Keratinocyte (primary cell): ENCODE measurements around the gene FAM199X. TPM values are rescaled to one million over a fixed set of nuclear protein-coding genes. Genes with fewer than 3 reads are reported as not detected.

Experiments used
- DNase-seq: peaks from one replicate; pipeline ENCODE4 v3.0.0-alpha.2; 2011; ENCODE audit warnings: low read depth, missing footprints, low spot score
- FAIRE-seq: peaks from 2 replicates; lab custom pipeline; 2011; peaks lifted over from hg19 to GRCh38; lab: Jason Lieb, UNC
- H2AFZ ChIP-seq: 2 replicates; pipeline ENCODE4 v1.6.0; 2012; ENCODE audit warnings: low read length, control low read depth, inconsistent platforms; ENCODE audit not compliant: control insufficient read depth
- H3K27ac ChIP-seq: 2 replicates; pipeline ENCODE4 v1.5.1; 2011; ENCODE audit warnings: low read length; ENCODE audit not compliant: control insufficient read depth, insufficient read depth
- H3K27me3 ChIP-seq: 3 replicates; pipeline ENCODE4 v1.6.0; 2011; ENCODE audit warnings: low read length; ENCODE audit not compliant: control insufficient read depth, insufficient read depth; ENCODE audit errors: extremely low read depth
- H3K36me3 ChIP-seq, 2 experiments: 2 replicates in 1 of 2; 3 replicates in 1 of 2; pipeline ENCODE4 v1.5.1; 2011; ENCODE audit warnings: low read length in 2 of 2, mild to moderate bottlenecking in 1 of 2; ENCODE audit not compliant: control insufficient read depth in 2 of 2, insufficient read depth in 2 of 2; ENCODE audit errors: extremely low read depth in 1 of 2
- H3K4me1 ChIP-seq: 3 replicates; pipeline ENCODE4 v1.5.1; 2011; ENCODE audit warnings: low read length; ENCODE audit not compliant: control insufficient read depth, insufficient read depth; ENCODE audit errors: extremely low read depth
- H3K4me2 ChIP-seq: 3 replicates; pipeline ENCODE4 v1.6.0; 2011; ENCODE audit warnings: low read depth, low read length; ENCODE audit not compliant: control insufficient read depth, insufficient read depth; ENCODE audit errors: extremely low read depth
- H3K4me3 ChIP-seq, 3 experiments: fragments of 200-600 bp in 1 of 3; sonication (generic) in 1 of 3; 2 replicates in 2 of 3; 3 replicates in 1 of 3; pipeline ENCODE4 v1.5.1; 2011 to 2016; ENCODE audit warnings: low read length in 3 of 3, mild to moderate bottlenecking in 3 of 3, control low read depth in 2 of 3, inconsistent platforms in 1 of 3, low read depth in 1 of 3, mixed read lengths in 1 of 3, mixed run types in 1 of 3, moderate library complexity in 1 of 3; ENCODE audit not compliant: control insufficient read depth in 2 of 3, insufficient read depth in 2 of 3; ENCODE audit errors: extremely low read depth in 1 of 3
- H3K79me2 ChIP-seq: 2 replicates; pipeline ENCODE4 v1.6.0; 2012; ENCODE audit warnings: low read length; ENCODE audit not compliant: control insufficient read depth, insufficient read depth
- H3K9ac ChIP-seq: 3 replicates; pipeline ENCODE4 v1.6.0; 2011; ENCODE audit warnings: low read length; ENCODE audit not compliant: control insufficient read depth, insufficient read depth; ENCODE audit errors: extremely low read depth
- H3K9me1 ChIP-seq: 3 replicates; pipeline ENCODE4 v1.6.0; 2011; ENCODE audit warnings: low read length; ENCODE audit not compliant: control insufficient read depth, insufficient read depth; ENCODE audit errors: extremely low read depth
- H3K9me3 ChIP-seq: 2 replicates; pipeline ENCODE4 v1.5.1; 2012; ENCODE audit warnings: low read depth, low read length; ENCODE audit not compliant: control insufficient read depth
- H4K20me1 ChIP-seq: 3 replicates; pipeline ENCODE4 v1.6.0; 2011; ENCODE audit warnings: low read length; ENCODE audit not compliant: control insufficient read depth, insufficient read depth; ENCODE audit errors: extremely low read depth
- EZH2 ChIP-seq: IDR thresholded peaks from one replicate; pipeline ENCODE4 v1.6.1; 2012; ENCODE audit warnings: inconsistent platforms, mild to moderate bottlenecking, low read length, moderate library complexity
- dilution Hi-C: fragments of 300-500 bp; cut with MboI; formaldehyde crosslinking; loops from one replicate; pipeline ENCODE4 v1.7.0; 2020; ENCODE audit warnings: low sequenced_read_pairs; ENCODE audit not compliant: extremely low pct_ligation_motif_present
- polyA plus RNA-seq, 5 experiments: library from polyadenylated mRNA; depleted of rRNA in 3 of 5; stranded (reverse) in 3 of 5; stranded (forward) in 1 of 5; unstranded in 1 of 5; fragments of >200 nt; gene quantifications; 1 replicate in 1 of 5; 2 replicates in 3 of 5; 3 replicates in 1 of 5; pipeline versions ENCODE4 v1.2.1 to v1.2.3, GENCODE V29; 2011 to 2012; ENCODE audit warnings: missing spikeins in 2 of 5, low read depth in 1 of 5, low replicate concordance in 1 of 5
- TF ChIP-seq, protein P1 (sequence below), 3 experiments: IDR thresholded peaks in 1 of 3; conservative IDR thresholded peaks in 1 of 3; optimal IDR thresholded peaks in 1 of 3; 2 replicates in 2 of 3; 3 replicates in 1 of 3; pipeline versions ENCODE3 to v1.5.1; 2011; ENCODE audit warnings: low read length in 3 of 3, mild to moderate bottlenecking in 3 of 3, moderate library complexity in 2 of 3, control low read depth in 1 of 3, inconsistent platforms in 1 of 3; ENCODE audit not compliant: insufficient read depth in 2 of 3; ENCODE audit errors: extremely low read depth in 1 of 3

The FAM199X gene
- polyA plus RNA-seq, 1 donor (not counting 4 experiments of a cell fraction or from before 2014, with no cell fraction given) = 16.1 TPM

DNA sequence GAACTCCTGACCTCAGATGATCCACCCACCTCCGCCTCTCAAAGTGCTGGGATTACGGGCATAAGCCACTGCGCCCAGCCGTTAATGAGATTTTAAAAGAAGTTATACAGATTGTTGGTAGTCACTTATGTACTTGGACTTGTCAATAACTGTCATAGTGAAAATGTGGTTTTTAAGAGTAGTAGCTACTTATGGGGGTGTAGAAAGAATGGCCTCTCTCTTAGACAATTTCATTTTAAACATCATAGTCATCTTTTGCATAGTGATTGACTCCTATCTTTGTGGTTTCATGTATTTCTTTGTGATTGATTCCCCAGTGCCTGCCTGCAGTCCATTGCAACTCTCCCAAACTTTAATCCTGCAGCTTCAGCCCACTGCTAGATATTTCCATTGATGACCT, 17.4 kb downstream of the FAM199X start:
- Histone ChIP-seq H3K79me2 (peaks cover 24% of the 10 kb centered on the region), H2AFZ (no peak overlapping the region), H3K9me3 (no peaks in the 10 kb centered on the region), H3K36me3 (peaks cover 0 to 4% of the 10 kb centered on the region in 2 experiments), H3K9me1 (no peaks in the 10 kb centered on the region), H3K27me3 (no peaks in the 10 kb centered on the region), H3K4me3 (no peak overlapping the region), H3K4me1 (no peaks in the 10 kb centered on the region), H3K9ac (no peak overlapping the region), H4K20me1 (no peaks in the 10 kb centered on the region), H3K4me2 (no peak overlapping the region), H3K27ac (no peak overlapping the region)
- FAIRE-seq (no peak), DNase-seq (no peak)
- TF ChIP-seq EZH2 = no peak
- TF ChIP-seq, protein P1, sequence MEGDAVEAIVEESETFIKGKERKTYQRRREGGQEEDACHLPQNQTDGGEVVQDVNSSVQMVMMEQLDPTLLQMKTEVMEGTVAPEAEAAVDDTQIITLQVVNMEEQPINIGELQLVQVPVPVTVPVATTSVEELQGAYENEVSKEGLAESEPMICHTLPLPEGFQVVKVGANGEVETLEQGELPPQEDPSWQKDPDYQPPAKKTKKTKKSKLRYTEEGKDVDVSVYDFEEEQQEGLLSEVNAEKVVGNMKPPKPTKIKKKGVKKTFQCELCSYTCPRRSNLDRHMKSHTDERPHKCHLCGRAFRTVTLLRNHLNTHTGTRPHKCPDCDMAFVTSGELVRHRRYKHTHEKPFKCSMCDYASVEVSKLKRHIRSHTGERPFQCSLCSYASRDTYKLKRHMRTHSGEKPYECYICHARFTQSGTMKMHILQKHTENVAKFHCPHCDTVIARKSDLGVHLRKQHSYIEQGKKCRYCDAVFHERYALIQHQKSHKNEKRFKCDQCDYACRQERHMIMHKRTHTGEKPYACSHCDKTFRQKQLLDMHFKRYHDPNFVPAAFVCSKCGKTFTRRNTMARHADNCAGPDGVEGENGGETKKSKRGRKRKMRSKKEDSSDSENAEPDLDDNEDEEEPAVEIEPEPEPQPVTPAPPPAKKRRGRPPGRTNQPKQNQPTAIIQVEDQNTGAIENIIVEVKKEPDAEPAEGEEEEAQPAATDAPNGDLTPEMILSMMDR (optimal IDR thresholded peaks at IDR 0.05 in 1 of 3, IDR thresholded peaks at IDR 0.05 in 1 of 3, conservative IDR thresholded peaks at IDR 0.05 in 1 of 3; ENCODE audit: extremely low read depth in 1 of 3, insufficient read depth in 2 of 3, low read length in 3 of 3) = no peak
- dilution Hi-C loops = no loop called here

DNA sequence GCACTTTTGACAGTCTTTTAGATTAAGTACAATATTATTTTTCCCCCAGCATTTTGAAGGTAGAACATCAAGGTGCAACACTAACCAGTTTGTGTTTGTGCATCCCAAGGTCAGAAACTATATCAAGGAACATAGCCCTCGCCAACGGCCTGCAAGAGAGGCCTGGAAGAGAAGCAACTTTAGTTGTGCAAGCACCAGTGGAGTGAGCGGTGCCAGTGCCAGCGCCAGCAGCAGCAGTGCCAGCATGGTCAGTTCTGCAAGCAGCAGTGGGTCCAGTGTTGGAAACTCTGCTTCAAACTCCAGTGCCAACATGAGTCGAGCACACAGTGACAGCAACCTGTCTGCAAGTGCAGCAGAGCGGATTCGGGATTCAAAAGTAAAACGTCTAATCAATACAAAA, 21.7 kb downstream of the FAM199X start:
- H2AFZ ChIP-seq = no peak overlapping the region
- H3K9me1 ChIP-seq = no peaks in the 10 kb centered on the region
- peaks cover 0 to 2% of the 10 kb centered on the region in 2 experiments for H3K36me3 ChIP-seq
- H3K9ac ChIP-seq = no peak overlapping the region
- H3K27me3 ChIP-seq = no peaks in the 10 kb centered on the region
- H3K27ac ChIP-seq = no peak overlapping the region
- H3K79me2 ChIP-seq = peaks cover 4% of the 10 kb centered on the region
- H3K4me3 ChIP-seq = no peak overlapping the region
- TF ChIP-seq EZH2 = no peak
- TF ChIP-seq, protein P1 (optimal IDR thresholded peaks at IDR 0.05 in 1 of 3, IDR thresholded peaks at IDR 0.05 in 1 of 3, conservative IDR thresholded peaks at IDR 0.05 in 1 of 3; ENCODE audit: extremely low read depth in 1 of 3, insufficient read depth in 2 of 3, low read length in 3 of 3) = no peak
- H3K9me3 ChIP-seq = no peaks in the 10 kb centered on the region
- DNase-seq (no peak), FAIRE-seq (no peak)
- no peaks in the 10 kb centered on the region for H4K20me1 ChIP-seq
- no peak overlapping the region for H3K4me2 ChIP-seq
- no peaks in the 10 kb centered on the region for H3K4me1 ChIP-seq
- dilution Hi-C loops = no loop called here
